Gastroesophageal sphincter (tissue), 4 donors: ENCODE data around the gene SLC25A19. TPM values are rescaled to one million over a fixed set of nuclear protein-coding genes. Genes with fewer than 3 reads are reported as not detected.

Source experiments
- ATAC-seq: fragments of 150-250 bp; one replicate; pipeline ENCODE4 v1.9.1; 2016; ENCODE audit warnings: mild to moderate bottlenecking, moderate library complexity
- H3K27ac ChIP-seq, 4 donors: fragments of 200-600 bp; sonication (generic) in 3 of 4; 1 replicate in 3 of 4; 2 replicates in 1 of 4; pipeline ENCODE4 v1.5.1; 2016 to 2019
- H3K27me3 ChIP-seq: fragments of 200-600 bp; sonication (generic); one replicate; pipeline ENCODE4 v1.5.1; 2019
- H3K36me3 ChIP-seq, 2 donors: fragments of 200-600 bp; sonication (generic); one replicate each; pipeline ENCODE4 v1.5.1; 2019; ENCODE audit warnings: control low read depth in 1 of 2
- H3K4me1 ChIP-seq, 3 donors: fragments of 200-600 bp; sonication (generic); 1 replicate in 2 of 3; 2 replicates in 1 of 3; pipeline ENCODE4 v1.5.1; 2016 to 2019; ENCODE audit warnings: control low read depth in 2 of 3
- H3K4me3 ChIP-seq, 2 donors: fragments of 200-600 bp; sonication (generic); one replicate each; pipeline ENCODE4 v1.5.1; 2019; ENCODE audit warnings: mild to moderate bottlenecking in 1 of 2, moderate library complexity in 1 of 2
- H3K9me3 ChIP-seq, 3 donors: fragments of 200-600 bp; sonication (generic); one replicate each; pipeline ENCODE4 v1.5.1; 2017 to 2019; ENCODE audit warnings: control low read depth in 2 of 3
- EP300 ChIP-seq: sonication (generic); formaldehyde crosslinking; IDR thresholded peaks from one replicate; pipeline ENCODE4 v1.6.1; 2017; ENCODE audit warnings: antibody characterized with exemption, mild to moderate bottlenecking
- POLR2A ChIP-seq, 2 donors: fragments of 450-650 bp; IDR thresholded peaks; one replicate each; pipeline ENCODE4 v1.6.1; 2017; ENCODE audit warnings: antibody characterized with exemption in 2 of 2, mild to moderate bottlenecking in 2 of 2, moderate library complexity in 1 of 2
- POLR2AphosphoS5 ChIP-seq: sonication (generic); formaldehyde crosslinking; IDR thresholded peaks from one replicate; pipeline ENCODE4 v1.6.1; 2017; ENCODE audit warnings: antibody characterized with exemption
- WGBS, 2 donors: methylation state at CpG; one replicate each; pipeline ENCODE4 v1.1.5; 2018; ENCODE audit warnings: low coverage in 1 of 2; 5-methylcytosine and 5-hydroxymethylcytosine counted together
- total RNA-seq, 4 donors: library from RNA; depleted of rRNA; stranded (reverse); fragments of >200 nt; gene quantifications; one replicate each; pipeline ENCODE4 v1.1.0, GENCODE V29; 2016
- TF ChIP-seq, protein P1 (sequence below), 4 experiments: fragments of 200-600 bp in 2 of 4; fragments of 450-650 bp in 2 of 4; sonication (generic) in 1 of 4; IDR thresholded peaks; one replicate each; pipeline ENCODE4 v1.5.1; 2017 to 2019; ENCODE audit warnings: antibody characterized with exemption in 4 of 4, mild to moderate bottlenecking in 2 of 4, moderate library complexity in 2 of 4

SLC25A19 gene
- 10 to 100 TPM in 3 of 4 donors, 1 to 10 TPM in 1; 7.3 to 14.5 (median 13.4) TPM for total RNA-seq

DNA sequence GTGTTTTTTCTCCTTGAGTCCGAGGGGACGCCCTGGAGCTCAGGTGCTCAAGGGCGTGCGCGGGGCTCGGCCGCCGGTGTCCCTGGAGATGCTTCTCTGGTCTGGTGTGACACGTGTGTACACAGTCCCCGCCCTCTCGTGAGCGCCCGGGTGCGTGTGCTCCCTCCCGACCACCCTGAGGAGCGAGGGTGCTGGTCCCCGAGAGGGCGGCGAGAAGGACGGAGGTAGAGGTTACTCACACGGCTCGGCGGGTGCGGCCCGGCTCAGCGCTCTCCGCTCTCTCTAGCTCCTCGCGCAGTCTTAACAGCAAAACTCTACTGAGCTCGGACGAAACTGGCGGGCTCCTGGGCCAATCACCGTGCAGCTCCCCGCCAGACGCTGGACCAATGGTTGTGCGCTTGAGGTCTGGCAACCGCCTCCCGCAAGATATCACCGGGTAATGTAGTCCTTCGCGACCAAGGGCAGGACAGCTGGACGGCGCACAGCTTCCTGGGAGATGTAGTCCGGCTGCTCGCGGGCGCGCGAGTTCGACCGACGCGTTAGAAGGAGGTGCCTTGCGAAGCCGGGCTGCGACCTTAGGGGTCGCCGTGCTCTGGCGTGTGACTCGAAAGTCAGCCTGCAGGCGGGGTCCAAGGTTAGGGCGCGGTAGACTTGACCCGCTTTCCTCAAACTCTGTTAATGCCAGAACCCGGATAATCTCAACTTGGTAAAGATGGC, at the start of gene SLC25A19:
TSS of gene SLC25A19 (minus strand) at position 319 of the 717 bp plus-strand sequence. CDS start 2,669 bp downstream, outside the sequence.
- H3K27me3 ChIP-seq: no peaks in the 10 kb centered on the region
- peak; percentile 62 to 85 for TF ChIP-seq POLR2A (IDR thresholded peaks at IDR 0.05)
- TF ChIP-seq EP300: no peak
- TF ChIP-seq, protein P1, sequence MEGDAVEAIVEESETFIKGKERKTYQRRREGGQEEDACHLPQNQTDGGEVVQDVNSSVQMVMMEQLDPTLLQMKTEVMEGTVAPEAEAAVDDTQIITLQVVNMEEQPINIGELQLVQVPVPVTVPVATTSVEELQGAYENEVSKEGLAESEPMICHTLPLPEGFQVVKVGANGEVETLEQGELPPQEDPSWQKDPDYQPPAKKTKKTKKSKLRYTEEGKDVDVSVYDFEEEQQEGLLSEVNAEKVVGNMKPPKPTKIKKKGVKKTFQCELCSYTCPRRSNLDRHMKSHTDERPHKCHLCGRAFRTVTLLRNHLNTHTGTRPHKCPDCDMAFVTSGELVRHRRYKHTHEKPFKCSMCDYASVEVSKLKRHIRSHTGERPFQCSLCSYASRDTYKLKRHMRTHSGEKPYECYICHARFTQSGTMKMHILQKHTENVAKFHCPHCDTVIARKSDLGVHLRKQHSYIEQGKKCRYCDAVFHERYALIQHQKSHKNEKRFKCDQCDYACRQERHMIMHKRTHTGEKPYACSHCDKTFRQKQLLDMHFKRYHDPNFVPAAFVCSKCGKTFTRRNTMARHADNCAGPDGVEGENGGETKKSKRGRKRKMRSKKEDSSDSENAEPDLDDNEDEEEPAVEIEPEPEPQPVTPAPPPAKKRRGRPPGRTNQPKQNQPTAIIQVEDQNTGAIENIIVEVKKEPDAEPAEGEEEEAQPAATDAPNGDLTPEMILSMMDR (IDR thresholded peaks at IDR 0.05): peak in 2 of 4 experiments; percentile 13 to 37
- peak; percentile 77 for TF ChIP-seq POLR2AphosphoS5
- H3K4me3 ChIP-seq: peak within 1 kb of the TSS; percentile 59 to 82
- H3K4me1 ChIP-seq: peaks cover 0 to 18% (median 4%) of the 10 kb centered on the region in 3 donors
- H3K27ac ChIP-seq: peak within 1 kb of the TSS; percentile 81 to 97 (median 91)
- peak; percentile 99 for ATAC-seq
- peaks cover 0 to 24% of the 10 kb centered on the region in 2 donors for H3K36me3 ChIP-seq
- WGBS, 2 donors: 0% methylated on average over 5 of the region's 65 CpGs; no CpG with 5 or more reads in 1 of the 2 donors
- no peaks in the 10 kb centered on the region for H3K9me3 ChIP-seq

DNA sequence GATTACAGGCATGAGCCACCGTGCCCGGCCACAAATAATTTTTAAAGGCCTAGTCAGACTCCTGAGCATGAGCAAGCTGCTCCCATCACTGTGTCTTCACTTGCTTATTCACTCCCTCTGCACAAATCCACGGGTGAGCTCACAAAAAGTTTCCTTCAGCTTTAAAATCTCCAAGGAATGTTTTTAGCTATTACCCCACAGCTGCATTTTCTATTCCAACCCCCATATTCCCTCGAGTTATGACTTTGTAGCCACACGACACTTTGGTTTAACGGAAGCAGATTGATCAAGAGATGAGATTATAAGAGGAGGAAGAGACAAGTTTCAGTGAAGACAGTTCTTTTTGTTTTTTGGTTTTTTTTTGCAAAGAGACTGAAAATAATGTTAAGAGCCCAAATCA, 49.1 kb upstream of the SLC25A19 start:
- peaks cover 0 to 35% (median 9%) of the 10 kb centered on the region in 3 donors for H3K4me1 ChIP-seq
- WGBS, 2 donors: 39 to 40% methylated on average over 3 to 4 of the region's 6 CpGs
- no peak overlapping the region for H3K4me3 ChIP-seq
- TF ChIP-seq, protein P1 (IDR thresholded peaks at IDR 0.05): no peak
- TF ChIP-seq EP300 (no peak), POLR2A (IDR thresholded peaks at IDR 0.05) (no peak), POLR2AphosphoS5 (no peak)
- H3K27ac ChIP-seq: no peak overlapping the region
- no peaks in the 10 kb centered on the region for H3K36me3 ChIP-seq
- ATAC-seq: no peak
- H3K27me3 ChIP-seq: no peaks in the 10 kb centered on the region
- H3K9me3 ChIP-seq: no peaks in the 10 kb centered on the region

DNA sequence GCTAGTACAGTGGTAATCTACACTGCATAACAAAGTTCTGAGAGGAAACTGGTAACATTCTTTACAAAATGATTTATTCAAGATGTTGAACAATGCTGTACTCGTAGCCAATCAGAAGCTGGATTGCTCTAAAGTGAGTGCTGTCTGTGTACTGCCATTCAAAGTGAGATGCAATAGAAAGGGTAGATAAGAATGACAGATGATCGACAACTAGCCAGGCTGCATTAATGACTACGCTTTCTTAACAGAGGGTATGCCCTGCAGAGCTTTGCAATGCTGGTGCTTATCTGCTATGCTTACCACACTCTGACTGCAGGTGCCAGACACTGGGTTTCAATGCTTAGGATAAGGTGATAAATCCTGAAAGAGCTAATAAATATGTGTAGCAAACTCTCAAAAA, 46.1 kb upstream of the SLC25A19 start:
- TF ChIP-seq POLR2A (IDR thresholded peaks at IDR 0.05): no peak
- no peak for TF ChIP-seq POLR2AphosphoS5
- no peak for TF ChIP-seq EP300
- TF ChIP-seq, protein P1 (IDR thresholded peaks at IDR 0.05): no peak
- H3K4me3 ChIP-seq: no peak overlapping the region
- peaks cover 0 to 18% of the 10 kb centered on the region in 2 donors for H3K36me3 ChIP-seq
- 76 to 83% methylated on average over 2 to 3 of the region's 3 CpGs for WGBS, 2 donors
- no peak for ATAC-seq
- H3K27ac ChIP-seq: no peak overlapping the region
- H3K27me3 ChIP-seq: no peaks in the 10 kb centered on the region
- no peaks in the 10 kb centered on the region for H3K9me3 ChIP-seq
- H3K4me1 ChIP-seq: peaks cover 0 to 24% (median 0%) of the 10 kb centered on the region in 3 donors

DNA sequence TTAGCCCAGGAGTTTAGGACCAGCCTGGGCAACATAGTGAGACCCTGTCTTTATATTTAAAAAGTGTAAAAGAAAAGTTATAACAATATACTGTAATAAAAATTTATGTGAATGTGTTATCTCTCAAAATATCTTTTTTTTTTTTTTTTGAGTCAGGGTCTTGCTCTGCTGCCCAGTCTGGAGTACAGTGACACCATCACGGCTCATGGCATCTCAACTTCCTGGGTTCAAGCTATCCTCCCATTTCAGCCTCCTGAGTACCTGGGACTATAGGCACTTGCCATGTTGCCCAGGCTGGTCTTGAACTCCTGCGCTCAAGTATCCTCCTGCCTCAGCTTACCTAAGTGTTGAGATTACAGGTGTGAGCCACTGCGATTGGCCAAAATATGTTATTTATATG, 45.5 kb upstream of the SLC25A19 start:
- ATAC-seq: no peak
- Histone ChIP-seq H3K4me3 (no peak overlapping the region), H3K9me3 (no peaks in the 10 kb centered on the region), H3K27ac (no peak overlapping the region), H3K36me3 (peaks cover 0 to 20% of the 10 kb centered on the region in 2 donors), H3K27me3 (no peaks in the 10 kb centered on the region), H3K4me1 (peaks cover 0 to 18% (median 0%) of the 10 kb centered on the region in 3 donors)
- TF ChIP-seq, protein P1 (IDR thresholded peaks at IDR 0.05): no peak
- TF ChIP-seq EP300 (no peak), POLR2AphosphoS5 (no peak), POLR2A (IDR thresholded peaks at IDR 0.05) (no peak)
- 100% methylated on average over 1 to 2 of the region's 3 CpGs for WGBS, 2 donors

DNA sequence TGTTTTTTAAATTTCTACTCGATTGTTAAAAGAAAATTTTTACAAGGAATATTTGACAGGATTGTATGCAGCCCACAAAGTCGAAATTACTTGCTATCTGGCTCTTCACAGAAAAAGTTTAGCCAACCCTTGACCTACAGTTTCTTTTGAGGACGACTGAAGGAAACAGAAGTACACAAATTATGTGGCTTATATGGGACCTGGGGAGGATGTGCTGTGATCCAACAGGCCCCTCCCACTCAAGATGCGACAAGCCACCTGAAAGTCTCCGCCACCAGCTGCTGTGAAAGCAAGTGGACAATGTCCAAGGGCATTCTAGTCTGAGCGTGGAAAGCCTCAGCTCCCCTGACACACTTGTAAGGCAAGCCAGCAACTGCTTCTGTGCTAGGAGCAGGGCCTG, 42.4 kb upstream of the SLC25A19 start:
- no peak overlapping the region for H3K4me3 ChIP-seq
- no peaks in the 10 kb centered on the region for H3K27me3 ChIP-seq
- TF ChIP-seq POLR2AphosphoS5: no peak
- TF ChIP-seq, protein P1 (IDR thresholded peaks at IDR 0.05): no peak
- no peak for TF ChIP-seq POLR2A (IDR thresholded peaks at IDR 0.05)
- no peak for TF ChIP-seq EP300
- H3K36me3 ChIP-seq: peaks cover 0 to 20% of the 10 kb centered on the region in 2 donors
- peaks cover 0 to 10% (median 0%) of the 10 kb centered on the region in 3 donors for H3K4me1 ChIP-seq
- H3K9me3 ChIP-seq: no peaks in the 10 kb centered on the region
- no peak overlapping the region for H3K27ac ChIP-seq
- ATAC-seq: no peak
- 44 to 66% methylated on average over 4 to 5 of the region's 6 CpGs for WGBS, 2 donors
